GM21576 (cell line): ENCODE data around the gene SMIM13.

Experiments used
- ATAC-seq: cut with Tn5 transposase; IDR thresholded peaks from one replicate; pipeline ENCODE4 v1.9.1; 2021; ENCODE audit warnings: mild to moderate bottlenecking, moderate library complexity; ENCODE audit not compliant: unreplicated experiment

Gene SMIM13

DNA sequence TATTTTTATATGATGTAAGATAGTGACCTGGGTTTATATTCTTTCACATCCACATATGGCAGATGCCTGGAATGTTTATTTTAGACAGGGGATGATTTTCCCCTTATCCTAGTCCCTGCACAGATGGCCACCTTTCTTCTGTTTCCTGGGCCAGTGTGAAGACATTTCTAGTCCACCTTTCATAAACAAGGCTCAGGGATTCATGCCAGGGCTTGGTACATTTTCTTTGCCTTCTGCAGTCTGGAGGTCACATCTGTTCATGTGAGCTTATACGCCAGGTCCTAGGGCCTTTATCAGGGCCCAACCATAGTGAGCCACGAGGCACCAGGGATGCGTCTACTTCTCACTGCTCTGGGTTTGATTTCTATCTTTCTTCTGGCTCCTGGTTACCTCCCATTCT, 55.9 kb downstream of the SMIM13 start:
- no peak for ATAC-seq

DNA sequence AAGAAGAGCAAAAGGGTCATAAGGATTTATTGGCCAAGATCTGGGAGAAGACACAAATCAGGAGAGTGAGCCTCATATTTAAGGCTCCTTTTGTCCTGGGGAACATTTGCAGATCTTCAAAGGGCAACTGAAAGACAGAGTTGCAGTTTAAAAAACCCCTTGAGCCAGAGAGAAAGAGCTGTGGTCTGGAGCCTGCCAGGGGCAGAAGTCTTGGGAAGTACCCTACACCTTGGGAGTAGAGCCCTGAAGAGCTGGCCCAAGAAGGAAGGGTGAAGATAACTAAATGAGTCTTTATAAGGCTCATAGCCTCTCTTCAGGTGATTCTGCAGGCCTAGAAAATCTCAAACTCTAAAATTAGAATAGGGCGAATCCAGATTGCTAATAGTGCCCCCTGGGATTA, 57.9 kb downstream of the SMIM13 start:
- ATAC-seq = no peak

DNA sequence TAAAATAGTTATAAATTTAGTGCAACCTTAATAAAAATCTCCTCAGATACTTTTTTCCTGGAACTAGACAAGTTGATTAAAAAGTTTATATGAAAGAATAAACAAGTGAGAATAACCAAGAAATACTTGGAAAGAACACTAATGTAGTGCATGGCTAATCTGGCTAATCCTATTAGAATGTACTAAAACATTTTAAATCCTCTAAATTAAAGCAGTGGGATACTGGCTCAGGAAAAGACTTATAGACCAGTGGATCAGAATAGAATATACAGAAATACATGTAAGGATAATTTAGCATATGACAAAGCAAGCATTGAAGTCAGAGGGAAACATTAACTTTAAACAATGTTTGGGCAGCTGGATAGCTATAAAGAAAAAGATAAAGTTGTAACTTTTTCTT, 58.9 kb downstream of the SMIM13 start:
- no peak for ATAC-seq

DNA sequence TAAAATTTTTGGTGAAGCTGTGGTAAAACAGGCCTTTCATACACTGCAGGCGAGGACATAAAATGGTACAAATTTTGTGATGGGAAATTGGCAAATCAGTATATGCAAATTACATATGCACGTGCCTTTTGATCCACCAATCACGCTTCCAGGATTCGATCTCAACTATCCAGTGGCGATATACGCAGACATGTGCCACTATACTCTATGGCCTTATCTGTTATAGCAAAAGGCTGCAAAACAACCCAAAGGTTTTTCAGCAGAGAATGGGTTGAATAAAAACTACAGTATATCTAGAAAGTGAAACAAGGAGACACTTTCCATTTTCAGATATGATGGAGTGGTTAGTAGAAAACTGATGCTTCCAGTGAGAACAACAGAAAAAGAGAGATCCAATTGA, 59.8 kb downstream of the SMIM13 start:
- ATAC-seq = no peak

DNA sequence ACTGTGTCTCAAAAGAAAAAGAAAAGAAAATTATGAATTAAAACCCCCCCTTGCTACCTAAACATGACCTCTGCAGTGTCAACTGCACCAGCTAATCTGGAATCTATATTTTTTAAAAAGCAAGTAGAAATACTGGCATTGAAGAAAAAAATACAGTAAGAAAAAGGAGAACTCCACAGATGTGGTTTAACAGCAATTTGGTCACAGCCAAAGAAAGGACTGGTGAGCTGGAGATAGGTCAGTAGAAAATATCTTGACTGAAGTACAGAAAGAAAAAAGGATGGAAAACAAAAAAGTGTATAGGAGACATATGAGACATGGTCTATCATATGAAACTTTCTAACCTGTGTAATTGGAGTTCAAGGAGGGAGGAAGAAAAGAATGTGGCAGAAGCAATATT, 62.0 kb downstream of the SMIM13 start:
- ATAC-seq = no peak

DNA sequence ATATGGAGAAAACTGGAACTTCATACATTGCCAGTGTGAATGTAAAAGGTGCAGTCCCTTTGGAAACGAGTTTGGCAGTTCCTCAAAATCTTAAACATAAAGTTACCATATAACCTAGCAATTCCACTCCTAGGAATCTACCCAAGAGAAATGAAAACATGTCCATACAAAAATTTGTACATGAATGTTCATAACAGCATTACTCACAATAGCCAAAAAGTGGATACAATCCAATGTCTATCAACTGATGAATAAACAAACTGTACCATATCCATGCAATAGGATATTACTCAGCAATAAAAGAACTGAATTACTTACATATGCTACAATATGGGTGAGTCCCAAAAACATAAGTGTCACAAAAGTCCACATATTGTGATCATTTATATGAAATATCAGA, 66.6 kb downstream of the SMIM13 start:
- no peak for ATAC-seq

DNA sequence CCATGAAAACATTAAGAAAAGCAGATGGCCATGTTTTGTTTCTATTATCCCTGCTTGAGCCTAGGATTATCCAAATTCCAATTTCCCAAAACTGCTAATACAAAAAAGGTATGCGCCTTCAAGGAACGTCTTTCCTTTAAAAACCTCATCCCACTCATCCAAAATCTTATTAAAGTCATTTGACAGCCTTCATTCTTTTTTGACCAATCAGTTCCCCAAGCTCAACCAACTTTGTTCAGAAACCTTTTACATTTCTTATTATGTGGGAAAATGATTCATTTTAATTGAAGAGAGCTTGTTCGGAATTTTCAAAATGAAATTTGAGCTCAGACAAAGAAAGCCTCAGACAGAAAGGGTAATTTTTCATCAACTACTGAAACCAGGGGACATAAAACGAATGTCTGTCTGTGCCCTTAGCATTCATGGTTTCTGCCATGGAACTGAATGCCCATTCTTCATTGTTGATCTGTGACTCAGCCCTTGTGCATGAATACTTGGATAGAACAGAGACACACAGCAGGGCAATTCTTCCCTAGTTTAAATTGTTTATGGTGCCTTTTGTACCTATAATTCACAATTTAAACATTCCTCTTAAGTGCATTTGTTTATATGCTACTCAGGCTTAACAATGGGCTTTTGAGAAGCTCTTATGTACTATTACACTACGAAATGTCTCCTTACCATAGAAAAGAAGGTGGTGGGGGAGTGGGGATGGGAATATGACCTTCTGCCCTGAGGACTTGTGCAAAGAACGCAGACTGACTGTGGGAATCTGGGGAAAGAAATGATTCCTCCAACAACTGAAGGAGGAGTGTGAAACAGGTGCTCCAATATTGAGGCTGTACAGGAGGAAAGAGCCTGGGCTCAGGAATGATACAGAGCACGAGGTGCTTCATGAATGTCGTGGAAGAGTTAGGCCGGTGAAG, 67.7 kb downstream of the SMIM13 start:
- no peak for ATAC-seq

DNA sequence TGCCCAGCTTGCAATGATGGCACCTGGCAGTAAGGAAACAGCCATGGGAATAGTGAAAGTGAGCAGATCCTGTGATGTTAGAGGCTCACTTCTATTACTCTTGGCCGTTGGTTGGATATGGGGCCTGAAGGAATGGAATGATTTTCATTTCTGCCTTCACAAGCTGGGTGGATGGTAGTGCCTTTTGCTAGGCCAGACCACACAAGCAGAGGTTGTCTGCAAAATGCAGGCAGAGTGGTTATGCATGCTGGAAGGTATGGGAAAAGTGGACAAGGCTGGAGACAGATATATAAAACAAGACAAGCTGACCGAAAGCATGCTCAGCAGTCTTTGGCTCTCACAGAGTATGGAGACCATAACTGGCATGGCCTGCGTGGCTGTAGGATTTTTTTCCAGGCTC, 68.6 kb downstream of the SMIM13 start:
- no peak for ATAC-seq

DNA sequence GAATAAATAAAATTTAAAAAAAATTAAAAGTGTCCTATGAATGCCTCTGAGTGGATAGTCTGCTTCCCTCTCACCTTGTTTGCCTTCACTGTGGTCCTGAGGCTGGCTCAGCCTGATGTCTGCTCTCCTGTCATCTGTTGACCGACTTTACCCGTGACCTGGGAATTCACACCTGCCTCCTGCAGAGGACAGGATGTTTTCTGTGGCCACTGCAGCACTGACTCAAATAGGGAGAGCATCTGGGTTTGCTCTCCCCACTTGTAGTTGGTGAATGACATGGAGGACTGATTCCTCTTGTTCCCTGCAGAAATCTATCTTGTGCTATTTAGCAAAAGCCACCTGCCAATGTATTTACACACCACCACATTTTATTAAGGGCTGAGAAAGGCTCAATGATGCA, 70.3 kb downstream of the SMIM13 start:
- no peak for ATAC-seq

DNA sequence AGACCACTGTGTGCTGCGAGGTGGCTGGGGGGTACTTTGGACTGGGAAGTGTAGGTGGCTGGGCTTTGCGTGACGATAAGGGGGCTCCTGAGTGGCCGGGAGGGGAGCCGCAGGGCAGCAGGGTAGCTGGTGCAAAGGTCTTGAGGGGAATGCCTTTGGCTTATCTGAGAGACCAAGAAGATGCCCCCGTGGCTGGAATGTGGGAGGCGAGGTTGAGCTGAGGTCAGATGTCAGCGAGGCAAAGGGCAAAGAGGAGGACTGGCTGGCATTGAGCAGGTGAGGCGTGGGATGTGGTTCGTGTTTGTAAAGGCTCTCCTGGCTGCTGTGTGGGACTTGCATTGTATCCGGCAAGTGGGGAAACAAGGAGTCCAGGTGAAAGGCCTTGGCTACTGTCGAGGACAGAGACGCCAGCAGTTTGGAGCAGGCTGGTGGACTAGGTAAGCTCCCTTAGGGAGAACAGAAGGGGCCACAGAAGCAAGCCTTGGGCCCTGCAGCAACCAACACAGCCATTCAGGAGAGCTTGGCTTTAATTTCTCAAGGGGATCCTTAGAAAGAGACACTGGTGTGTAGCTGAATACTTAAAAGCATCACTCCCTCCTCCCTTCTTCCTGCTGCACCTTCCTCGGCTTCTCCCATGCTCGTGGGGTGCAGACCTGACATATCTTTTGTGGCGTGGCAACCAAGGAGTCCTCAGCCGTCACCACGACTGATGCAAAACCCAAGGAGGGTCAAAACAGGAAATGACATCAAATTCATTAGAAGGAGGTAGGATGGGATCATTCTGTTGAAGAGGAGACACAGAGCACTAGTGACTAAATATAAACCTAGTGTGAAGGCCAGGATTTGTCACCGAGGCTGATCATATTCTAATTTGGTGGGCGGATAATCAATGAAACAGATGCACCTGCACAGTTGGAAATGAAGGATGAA, 71.3 kb downstream of the SMIM13 start:
- ATAC-seq = no peak

DNA sequence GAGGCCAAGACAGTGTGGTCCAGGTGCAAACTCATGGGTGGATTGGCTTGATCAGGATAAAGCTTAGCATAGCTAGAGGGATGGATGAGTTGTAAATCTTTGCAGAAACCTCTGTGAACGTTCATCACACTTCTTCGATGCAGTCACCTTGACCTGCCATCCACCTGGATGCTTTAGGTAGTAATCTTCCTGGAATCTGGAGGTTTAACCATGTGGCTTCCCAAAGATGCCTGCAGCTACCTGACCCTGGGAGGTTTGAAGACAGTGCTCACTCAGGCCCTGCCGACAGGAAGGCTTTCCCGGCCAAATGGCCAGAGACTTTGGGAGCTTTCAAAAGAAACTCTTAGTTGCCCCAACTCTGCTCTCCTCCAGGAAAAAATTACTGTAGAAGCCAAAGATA, 73.3 kb downstream of the SMIM13 start:
- ATAC-seq = no peak

DNA sequence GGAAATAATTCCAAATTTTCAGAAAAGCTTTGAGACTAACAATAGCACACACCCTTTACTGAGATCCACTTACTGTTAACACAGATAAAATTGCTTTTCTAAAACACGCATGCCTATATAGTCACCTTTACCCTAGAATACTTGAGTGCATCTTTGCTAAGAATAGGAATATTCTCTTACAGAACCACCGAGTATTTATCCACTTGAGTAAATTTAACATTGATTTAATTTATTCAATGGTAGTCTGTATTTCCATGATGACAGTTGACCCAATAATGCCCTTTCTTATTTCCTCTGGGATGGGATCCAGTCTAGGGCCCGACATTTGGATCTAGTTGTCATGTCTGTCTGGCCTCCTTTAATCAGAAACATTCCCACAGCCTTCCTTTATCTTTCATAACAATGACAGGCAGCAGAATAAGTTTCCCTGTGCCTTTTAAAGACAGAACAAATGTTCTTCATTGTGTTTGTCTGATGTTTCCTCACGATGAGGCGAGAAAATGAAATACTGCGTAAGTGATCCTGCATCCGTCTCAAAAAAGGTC, 74.5 kb downstream of the SMIM13 start:
- ATAC-seq = no peak

DNA sequence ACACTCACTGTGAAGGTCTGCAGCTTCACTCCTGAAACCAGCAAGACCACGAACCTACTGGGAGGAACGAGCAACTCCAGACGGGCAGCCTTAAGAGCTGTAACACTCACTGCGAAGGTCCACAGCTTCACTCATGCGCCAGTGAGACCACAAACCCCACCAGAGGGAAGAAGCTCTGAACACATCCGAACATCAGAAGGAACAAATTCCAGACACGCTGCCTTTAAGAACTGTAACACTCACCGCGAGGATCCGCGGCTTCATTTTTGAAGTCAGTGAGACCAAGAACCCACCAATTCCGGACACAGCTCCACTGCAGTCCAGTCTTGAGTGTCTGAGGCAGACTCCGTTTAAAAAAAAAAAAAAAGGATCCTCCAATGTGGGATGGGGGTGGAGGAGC, 78.3 kb downstream of the SMIM13 start:
- no peak for ATAC-seq

DNA sequence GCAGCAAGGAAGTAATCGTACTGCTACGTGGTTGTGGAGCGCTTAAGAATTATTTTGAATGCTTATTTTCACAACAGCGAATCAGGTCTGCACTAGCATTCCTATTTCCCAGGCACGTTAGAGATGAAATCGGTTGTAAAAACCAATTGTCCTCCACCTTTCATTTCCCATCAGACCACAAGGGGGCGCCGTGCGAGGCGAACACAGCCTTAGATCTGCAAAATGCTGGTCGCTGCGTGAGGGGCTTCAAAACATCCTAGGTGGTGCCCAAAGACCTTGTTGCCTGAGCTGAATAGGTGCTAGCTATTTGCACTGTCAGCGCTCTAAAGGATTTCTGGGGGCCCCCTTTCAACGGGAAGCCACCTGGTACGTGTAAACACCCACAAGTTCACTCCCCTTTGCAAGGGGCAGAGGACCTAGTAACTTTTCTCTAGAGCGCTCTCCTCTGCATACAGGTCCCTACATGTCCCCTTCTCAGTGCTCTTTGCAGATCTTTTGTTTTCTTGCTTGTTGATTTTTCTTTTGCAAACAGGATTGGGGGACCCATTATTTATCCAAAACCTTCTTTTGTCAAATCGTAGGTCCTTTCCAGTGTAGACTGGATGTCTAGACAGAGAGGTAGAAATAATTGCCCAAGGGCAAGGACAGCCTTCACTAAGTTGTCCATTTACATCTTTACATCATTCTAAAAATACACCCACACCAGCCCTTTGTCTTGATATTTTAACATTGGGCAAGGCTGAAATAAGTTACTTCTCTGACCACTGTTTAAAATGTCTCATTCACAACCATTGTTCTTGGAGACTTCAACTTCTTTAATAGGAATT, 79.1 kb downstream of the SMIM13 start:
- ATAC-seq = no peak

DNA sequence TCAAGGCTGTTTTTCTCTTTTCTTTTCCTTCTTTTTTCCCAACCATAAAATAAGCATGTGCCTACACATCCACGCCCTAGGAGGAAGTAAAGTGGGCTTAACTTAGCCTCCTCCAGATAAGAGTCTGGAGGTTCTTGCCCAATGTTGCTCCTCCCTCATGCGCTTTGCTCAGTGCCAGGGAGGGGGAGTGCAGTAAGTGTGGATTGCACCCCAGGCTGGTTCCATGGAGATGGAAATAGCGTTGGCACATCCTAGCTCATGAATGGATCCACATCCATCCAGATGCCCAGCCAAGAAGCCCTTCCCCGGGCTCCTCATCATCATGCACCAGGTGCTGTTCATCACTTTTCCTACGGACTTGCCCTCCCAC, 80.6 kb downstream of the SMIM13 start:
- no peak for ATAC-seq

DNA sequence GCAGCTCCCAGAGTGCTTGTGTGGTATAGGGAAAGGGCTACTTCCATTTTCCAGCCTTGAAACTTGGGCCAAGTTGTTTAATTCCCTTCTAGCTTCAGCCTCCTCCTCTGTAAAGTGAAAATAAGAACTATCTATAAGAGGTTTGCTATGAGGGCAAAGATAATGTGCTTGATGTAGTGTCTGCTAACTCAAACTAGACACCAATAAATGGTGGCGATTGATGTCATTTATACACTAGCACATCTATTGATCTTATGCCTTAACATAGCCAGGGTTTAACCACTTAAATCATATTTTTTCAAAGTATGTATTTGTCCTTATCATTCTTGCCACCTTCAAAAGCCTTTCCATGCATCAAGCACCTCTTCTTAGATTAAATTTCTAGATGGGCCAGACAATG, 83.6 kb downstream of the SMIM13 start:
- no peak for ATAC-seq

DNA sequence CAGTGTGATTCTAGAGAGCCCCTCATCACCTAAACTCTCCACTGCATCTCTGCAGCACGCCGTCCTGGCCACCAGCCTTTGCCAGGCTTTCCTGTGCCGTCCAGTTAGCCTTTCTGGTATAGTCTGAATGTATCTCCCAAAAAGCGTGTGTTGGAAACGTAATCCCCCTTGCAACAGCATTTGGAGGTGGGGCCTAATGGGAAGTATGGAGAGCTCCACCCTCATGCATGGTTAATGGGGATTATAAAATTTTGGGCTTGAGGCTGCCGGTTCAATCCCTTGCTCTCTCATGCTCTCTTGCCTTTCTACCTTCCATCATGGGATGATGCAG, 85.4 kb downstream of the SMIM13 start:
- ATAC-seq = no peak

DNA sequence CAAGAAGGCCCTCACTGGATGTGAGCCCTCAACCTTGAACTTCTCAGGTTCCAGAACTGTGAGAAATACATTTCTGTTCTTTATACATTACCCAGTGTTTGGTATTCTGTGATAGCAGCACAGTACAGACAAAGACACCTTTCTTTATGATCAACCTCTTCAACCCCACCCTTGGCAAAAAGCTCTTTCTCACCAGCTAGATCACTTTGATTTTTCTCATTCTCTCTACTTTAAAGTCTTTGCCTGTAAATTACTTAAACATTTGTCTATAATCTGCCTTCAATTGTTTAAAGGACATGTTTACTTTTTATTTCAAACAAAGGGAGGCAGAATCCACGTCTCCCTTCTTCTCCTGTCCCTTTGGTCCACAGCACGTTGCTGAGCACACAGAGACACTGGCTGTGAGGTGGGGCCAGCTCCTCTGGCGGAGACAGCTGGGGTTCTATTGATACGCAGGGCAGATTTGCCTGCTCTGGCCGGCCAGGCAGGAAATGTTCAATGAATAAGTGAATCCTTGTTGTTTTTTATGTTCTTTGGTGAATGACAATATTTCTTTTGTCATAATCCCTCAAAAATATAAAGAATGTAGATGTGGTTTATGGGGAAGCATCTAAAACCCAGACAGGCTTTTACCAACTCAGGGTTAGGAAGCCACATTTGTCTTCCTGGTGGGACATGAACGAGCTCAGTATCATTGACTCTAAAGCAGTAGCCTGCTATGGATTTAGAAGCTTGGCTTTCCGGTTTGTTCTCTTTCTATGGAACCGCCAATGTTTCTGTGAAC, 86.0 kb downstream of the SMIM13 start:
- no peak for ATAC-seq

DNA sequence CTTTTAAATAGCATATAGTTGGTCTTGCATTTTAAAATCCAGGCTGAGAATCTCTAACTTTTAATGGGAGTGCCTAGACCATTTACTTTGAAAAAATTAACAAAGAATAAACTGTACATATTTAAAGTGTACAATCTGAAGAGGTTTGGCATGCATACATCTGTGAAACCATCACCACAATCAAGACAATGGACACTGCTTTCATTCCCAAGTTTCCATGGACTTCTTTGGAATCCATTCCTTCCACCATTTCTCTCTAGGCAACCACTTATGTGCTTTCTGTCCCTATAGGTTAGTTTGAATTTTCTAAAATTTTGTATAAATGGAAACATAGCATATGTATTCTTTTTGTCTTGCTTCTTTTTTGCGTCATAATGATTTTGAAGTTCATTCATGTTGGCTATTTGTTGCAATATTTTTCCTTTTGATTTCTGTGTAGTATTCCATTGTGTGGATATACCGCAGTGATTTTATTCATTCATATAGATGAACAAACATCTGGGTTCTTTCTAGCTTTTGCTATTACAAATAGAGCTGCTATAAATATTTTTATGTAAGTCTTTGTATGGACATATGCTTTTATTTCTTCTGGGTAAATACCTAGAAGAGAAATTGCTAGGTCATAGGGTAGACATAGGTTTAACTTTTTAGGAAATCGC, 88.0 kb downstream of the SMIM13 start:
- ATAC-seq = no peak
